ENCODE results near the gene RASA3.
"Not testable (repeated sequence)": the region's sequence is repeated elsewhere in the genome, so short reads cannot be mapped to it uniquely, and the experiment has no call there.

Gene RASA3

GRCh38 chr13:114120591-114121011 is 11.8 kb downstream of the RASA3 start:
- ChIA-PET CTCF (no interaction called here), POLR2A (no interaction called here)
- no peak for DNase-seq (ENCODE audit: low read depth, low spot score)
- no peak overlapping the region for H3K4me3 ChIP-seq (ENCODE audit: low read depth, low read length)
- no peak for TF ChIP-seq CTCF (IDR thresholded peaks at IDR 0.05; ENCODE audit: insufficient read depth, low read length, missing control alignments)

- peak overlapping the region; percentile 42 for H3K4me3 ChIP-seq (ENCODE audit: low read depth, low read length)
- CTCF ChIA-PET: interaction anchor here (0.8 kb wide), 1 partner anchor 10 kb away, joined by 4 read pairs; no protein-coding TSS in a partner anchor
- no peak for DNase-seq (ENCODE audit: low read depth, low spot score)
- no peak for TF ChIP-seq CTCF (IDR thresholded peaks at IDR 0.05; ENCODE audit: insufficient read depth, low read length, missing control alignments)
- POLR2A ChIA-PET: interaction anchor here (0.9 to 2.2 kb wide), 4 partner anchors 9 to 54 kb away, joined by 3 to 14 read pairs (median 10); no protein-coding TSS in a partner anchor
Observed at GRCh38 chr13:114119196-114119595, 13.2 kb downstream of the RASA3 start.

DNA sequence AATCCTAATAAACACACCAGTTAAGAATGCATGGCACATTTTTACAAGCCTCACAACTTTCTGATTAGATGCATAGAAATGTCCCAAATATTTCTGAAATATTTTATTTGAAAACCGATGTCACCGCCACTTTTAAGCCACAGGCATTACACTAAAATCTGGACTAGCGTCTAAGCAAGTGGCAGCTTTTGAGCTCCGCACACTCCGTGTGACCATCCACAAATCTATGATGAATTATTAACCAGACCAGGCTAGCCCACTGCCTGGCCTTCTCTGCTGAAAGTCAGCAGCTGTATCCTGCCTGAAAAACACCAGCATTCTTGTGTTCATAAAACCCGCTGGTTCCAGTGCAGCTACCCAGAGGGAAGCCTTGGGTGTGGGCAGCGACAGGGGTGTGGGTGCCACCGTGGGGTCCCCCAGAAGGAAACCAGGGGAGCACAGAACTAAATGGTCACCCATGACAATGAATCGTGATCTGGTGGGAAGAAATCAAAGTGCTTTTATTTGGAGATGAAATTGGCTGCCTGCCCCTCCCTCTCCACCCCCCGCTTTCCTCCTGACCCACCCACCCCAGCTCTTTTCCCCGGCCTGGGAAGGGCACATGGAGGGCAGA is 13.8 kb downstream of the RASA3 start:
- CTCF ChIA-PET: interaction anchor here (0.8 to 1.2 kb wide), 2 partner anchors 9 to 10 kb away, joined by 3 to 4 read pairs; no protein-coding TSS in a partner anchor
- H3K4me3 ChIP-seq (ENCODE audit: low read depth, low read length): peak overlapping the region; percentile 42
- no peak for TF ChIP-seq CTCF (IDR thresholded peaks at IDR 0.05; ENCODE audit: insufficient read depth, low read length, missing control alignments)
- DNase-seq (ENCODE audit: low read depth, low spot score): no peak
- POLR2A ChIA-PET: interaction anchor here (0.9 to 2.2 kb wide), 4 partner anchors 10 to 53 kb away, joined by 3 to 14 read pairs (median 10); no protein-coding TSS in a partner anchor

GRCh38 chr13:114118086-114118485 is 14.3 kb downstream of the RASA3 start:
- POLR2A ChIA-PET: interaction anchor here (0.7 to 2.2 kb wide), 5 partner anchors 10 to 53 kb away, joined by 3 to 14 read pairs (median 8); no protein-coding TSS in a partner anchor
- no peak for TF ChIP-seq CTCF (IDR thresholded peaks at IDR 0.05; ENCODE audit: insufficient read depth, low read length, missing control alignments)
- no peak overlapping the region; the same call in 1 of the 2 replicates for H3K4me3 ChIP-seq (ENCODE audit: low read depth, low read length)
- CTCF ChIA-PET: interaction anchor here (1.2 kb wide), 1 partner anchor 10 kb away, joined by 3 read pairs; no protein-coding TSS in a partner anchor
- no peak for DNase-seq (ENCODE audit: low read depth, low spot score)

DNA sequence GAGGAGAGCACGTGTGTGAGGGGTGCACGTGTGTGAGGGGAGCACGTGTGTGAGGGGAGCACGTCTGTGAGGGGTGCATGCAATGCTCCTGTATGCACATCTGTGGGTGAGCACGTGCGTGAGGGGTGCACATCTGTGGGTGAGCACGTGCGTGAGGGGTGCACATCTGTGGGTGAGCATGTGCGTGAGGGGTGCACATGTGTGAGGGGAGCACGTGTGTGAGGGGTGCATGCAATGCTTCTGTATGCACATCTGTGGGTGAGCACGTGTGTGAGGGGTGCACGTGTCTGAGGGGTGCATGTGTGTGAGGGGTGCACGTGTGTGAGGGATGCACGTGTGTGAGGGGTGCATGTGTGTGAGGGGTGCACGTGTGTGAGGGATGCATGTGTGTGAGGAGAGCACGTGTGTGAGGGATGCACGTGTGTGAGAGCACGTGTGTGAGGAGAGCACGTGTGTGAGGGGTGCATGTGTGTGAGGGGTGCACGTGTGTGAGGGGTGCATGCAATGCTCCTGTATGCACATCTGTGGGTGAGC is 15.0 kb downstream of the RASA3 start:
- CTCF ChIA-PET; H3K4me3 ChIP-seq (ENCODE audit: low read depth, low read length); DNase-seq (ENCODE audit: low read depth, low spot score): not testable (repeated sequence)
- POLR2A ChIA-PET: interaction anchor here (0.7 to 2.2 kb wide), 3 partner anchors 13 to 52 kb away, joined by 3 to 14 read pairs (median 11); no protein-coding TSS in a partner anchor

DNA sequence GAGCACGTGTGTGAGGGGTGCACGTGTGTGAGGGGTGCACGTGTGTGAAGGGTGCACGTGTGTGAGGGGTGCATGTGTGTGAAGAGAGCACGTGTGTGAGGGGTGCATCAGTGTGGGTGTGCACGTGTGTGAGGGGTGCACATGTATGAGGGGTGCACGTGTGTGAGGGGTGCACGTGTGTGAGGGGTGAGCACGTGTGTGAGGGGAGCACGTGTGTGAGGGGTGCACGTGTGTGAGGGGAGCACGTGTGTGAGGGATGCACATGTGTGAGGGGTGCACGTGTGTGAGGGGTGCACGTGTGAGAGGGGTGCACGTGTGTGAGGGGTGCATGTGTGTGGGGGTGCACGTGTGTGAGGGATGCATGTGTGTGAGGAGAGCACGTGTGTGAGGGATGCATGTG is 15.7 kb downstream of the RASA3 start:
- TF ChIP-seq CTCF (IDR thresholded peaks at IDR 0.05; ENCODE audit: insufficient read depth, low read length, missing control alignments): no peak
- no peak overlapping the region for H3K4me3 ChIP-seq (ENCODE audit: low read depth, low read length)
- no peak for DNase-seq (ENCODE audit: low read depth, low spot score)
- ChIA-PET POLR2A (no interaction called here), CTCF (no interaction called here)

Measured in AG04449 (cell line).